Measurements from ENCODE around the gene ZNF436.
"Not testable (repeated sequence)": the region's sequence is repeated elsewhere in the genome, so short reads cannot be mapped to it uniquely, and the experiment has no call there.

The ZNF436 gene

DNA sequence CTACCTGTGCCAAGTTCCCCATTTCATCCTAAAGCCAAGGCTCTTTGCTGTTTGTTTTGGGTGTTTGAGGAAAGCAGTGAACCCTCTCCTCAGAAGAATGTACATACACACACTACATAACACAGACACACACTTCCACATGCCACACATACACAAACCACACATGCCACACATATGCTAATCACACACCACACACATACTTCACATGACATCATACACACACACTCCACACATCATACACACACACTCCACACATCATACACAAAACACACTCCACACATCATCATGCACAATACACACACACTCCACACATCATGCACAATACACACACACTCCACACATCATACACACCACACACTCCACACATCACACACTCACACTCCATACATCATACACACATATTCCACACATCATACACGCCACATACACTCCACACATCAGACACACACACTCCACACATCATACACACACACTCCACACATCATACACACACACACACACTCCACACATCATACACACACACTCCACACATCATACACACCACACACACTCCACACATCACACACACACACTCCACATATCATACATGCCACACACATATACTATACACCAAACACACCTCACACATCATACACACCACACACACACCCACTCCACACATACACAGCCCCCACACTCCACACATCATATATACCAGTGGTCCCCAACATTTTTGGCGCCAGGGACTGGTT is 22.7 kb upstream of the ZNF436 start:
- no peak for DNase-seq (ENCODE audit: low spot score)

DNA sequence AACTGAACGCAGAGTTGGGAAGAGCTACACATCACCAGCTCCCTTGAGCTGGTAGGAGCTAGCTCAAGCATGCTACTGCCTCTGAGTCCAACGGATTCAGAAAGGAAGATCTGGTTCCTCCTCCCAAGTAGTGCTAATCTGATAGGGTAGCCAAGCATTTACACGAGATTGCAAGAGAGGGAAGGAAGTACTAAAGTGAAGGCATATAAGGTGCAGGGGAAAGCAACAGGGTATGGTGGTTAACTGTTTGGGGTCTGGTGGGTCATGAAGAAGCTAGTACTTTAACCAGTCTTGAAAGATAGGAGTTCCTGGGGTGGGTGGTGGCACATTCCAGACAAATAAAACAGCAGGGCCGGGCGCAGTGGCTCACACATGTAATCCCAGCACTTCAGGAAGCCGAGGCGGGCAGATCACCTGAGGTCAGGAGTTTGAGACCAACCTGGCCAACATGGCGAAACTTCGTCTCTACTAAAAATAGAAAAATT is 20.2 kb upstream of the ZNF436 start:
- no peak for DNase-seq (ENCODE audit: low spot score)

DNA sequence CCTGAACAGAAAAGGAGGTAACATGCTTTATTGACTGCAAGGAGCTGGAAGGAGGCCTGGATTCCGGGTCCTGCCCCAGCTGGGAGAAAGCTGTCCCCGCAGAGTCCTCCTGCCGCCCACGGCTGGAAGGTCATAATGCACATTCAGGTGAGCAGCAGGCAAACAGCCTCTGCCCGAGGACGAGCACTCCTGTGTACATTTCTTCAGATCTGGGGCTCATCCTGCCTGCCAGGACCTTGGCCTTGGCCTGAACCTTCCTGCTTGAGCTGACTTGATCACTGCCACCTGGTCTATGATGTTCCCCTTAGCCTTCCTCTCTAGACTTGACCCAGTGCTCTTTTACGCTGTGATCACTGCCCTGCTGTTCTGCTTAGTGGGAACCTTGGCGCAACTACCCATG is 17.9 kb upstream of the ZNF436 start:
- DNase-seq (ENCODE audit: low spot score), result no peak

DNA sequence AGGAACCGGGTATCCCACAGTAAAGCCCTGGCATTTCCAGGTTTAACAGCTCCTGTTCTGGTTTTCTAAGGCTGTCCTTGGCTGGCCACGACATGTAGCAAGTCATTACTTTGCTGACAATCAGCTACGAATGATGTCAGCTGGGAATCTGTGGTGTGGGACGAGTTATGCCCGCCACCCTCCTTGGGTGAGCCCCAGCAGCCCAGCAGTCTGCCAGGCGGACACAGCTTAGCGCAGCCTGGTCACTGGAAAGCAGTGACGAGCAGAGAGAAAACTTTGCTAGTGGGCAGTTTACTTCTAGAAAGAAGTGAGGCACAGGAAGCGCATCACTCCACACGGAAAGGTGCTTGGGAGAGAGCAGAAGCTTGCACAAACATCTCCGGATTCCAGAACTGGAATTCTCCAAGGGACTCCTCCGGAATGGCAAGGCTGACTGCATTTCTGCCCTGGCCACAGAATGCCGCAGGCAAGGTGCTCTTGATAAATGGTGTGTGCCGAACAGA is 15.5 kb upstream of the ZNF436 start:
- no peak for DNase-seq (ENCODE audit: low spot score)

DNA sequence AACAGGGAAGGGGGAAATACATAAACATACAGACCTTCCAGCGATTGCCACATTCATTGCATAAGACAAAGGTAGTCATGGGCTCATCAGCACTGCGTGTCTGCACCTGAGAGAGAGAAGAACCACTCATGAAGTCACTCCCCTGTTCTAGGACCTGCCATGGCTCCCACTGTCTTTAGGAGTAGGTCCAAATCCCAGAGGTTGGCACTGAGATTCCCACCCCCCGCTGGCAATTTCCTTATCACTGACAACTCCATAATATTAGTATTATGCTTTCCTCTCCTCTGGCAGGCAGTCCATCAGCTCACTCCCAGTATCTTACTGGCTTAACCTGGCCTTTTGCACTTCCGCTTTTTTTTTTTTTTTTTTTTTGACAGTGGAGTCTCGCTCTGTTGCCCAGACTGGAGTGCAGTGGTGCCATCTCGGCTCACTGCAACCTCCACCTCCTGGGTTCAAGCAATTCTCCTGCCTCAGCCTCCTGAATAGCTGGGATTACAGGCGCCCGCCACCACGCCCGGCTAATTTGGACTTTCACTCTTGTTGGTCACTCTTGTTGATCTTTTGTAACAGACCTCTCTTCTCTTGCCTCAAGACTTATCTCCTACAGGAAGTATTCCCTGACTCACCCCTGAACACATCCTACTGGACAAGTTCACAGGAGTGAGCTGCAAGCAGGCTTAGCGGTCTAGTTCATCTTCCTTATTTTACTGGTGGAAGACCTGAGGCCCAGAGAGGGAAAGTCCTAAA is 14.8 kb upstream of the ZNF436 start:
- peak; percentile 58 for DNase-seq (ENCODE audit: low spot score)

DNA sequence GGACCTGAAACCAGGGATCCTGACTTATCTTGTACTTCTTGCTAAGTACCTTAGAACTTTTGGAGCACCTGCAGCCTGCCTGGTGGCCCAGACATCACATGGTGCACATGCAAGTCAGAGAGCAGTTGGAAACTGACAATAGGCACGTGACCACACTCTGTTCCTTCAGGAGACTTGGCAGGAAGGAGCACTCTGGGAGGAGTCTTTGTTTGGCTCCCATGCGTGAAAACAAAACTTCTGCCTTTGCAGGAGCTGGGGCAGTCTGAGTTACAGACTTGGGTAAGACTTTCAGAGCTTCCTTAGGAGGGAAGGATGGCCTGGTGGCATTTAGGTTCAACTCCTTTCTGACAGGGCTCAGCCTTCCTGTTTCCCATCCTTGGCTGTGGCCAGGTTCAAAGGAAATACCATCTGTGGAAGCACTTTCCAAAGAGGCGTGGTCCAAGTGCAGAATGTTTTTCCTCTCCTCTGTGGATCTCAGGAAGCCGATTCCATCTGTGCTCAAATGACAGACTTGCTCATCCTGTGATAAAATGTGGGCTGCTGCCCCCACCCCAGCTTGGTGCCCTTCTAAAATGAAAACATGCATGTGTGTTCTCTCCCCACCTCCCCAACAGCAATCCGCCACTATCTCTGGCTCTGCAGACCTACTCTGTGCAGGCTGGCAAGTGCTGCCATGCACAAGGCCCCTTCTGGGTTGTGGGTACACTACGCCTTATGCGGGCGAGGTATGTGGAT is 14.1 kb upstream of the ZNF436 start:
- no peak for DNase-seq (ENCODE audit: low spot score)

DNA sequence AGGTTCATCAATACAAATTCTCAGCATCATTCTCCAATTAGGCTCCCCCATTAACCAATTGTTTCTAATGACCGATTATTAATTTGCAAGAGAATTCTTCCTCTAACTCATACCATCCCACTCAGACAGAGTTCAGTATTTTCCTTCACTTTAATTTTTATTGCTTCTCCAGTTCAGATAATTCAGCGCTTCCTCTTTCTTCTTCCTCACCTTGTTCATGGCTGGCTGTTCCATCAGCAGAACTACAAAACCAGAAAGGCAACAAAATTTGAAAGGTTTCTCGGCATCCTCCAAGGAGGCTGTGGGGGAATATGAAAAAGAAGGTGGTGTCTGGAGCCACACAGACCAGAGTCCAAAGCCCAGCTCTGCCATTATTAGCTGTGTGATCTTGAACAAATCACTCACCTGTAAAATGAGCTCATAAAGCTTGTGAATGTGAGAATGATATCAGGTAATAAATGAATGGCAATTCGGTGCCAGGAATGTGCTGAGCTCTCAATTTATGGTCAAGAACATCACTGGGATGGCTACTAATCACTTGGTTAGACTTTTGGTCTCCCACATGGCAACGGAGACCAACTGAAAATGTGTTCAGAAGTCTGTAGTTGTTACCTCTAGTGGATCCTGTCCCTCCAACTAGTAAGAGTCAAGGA is 11.7 kb upstream of the ZNF436 start:
- DNase-seq (ENCODE audit: low spot score), result no peak

DNA sequence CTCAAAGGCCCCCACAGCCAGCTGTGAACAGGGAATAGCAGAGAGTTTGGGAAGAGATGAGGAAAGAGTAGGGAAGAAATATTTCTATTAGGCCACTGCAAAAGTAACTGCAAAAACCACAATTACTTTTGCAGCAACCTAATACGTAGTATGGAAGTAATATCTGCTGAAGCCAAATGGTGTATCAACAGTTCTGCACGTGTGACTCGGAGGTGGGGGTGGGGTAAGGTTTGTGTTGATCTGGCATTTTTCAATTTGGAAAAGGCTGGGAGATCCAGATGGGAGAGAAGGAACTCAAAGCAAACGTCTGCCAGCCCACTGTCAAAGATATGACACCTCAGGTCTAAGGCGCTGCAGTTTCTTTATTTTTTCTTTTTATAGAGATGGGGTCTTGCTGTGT is 11.1 kb upstream of the ZNF436 start:
- no peak for DNase-seq (ENCODE audit: low spot score)

DNA sequence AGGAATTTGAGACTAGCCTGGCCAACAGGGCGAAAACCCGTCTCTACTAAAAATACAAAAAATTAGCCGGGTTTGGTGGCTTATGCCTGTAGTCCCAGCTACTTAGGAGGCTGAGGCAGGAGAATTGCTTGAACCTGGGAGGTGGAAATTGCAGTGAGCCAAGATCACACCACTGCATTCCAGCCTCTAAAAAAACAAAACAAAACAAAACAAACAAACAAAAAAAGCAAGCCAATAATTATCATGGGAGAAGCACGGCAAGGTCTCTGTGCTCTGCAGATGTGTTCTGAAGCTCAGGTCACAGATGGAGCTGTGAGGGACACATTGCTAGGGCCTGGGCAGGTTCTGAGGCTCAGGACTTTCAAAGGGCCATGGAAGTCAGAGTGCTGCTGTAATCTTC is 10.6 kb upstream of the ZNF436 start:
- not testable (repeated sequence) for DNase-seq (ENCODE audit: low spot score)

DNA sequence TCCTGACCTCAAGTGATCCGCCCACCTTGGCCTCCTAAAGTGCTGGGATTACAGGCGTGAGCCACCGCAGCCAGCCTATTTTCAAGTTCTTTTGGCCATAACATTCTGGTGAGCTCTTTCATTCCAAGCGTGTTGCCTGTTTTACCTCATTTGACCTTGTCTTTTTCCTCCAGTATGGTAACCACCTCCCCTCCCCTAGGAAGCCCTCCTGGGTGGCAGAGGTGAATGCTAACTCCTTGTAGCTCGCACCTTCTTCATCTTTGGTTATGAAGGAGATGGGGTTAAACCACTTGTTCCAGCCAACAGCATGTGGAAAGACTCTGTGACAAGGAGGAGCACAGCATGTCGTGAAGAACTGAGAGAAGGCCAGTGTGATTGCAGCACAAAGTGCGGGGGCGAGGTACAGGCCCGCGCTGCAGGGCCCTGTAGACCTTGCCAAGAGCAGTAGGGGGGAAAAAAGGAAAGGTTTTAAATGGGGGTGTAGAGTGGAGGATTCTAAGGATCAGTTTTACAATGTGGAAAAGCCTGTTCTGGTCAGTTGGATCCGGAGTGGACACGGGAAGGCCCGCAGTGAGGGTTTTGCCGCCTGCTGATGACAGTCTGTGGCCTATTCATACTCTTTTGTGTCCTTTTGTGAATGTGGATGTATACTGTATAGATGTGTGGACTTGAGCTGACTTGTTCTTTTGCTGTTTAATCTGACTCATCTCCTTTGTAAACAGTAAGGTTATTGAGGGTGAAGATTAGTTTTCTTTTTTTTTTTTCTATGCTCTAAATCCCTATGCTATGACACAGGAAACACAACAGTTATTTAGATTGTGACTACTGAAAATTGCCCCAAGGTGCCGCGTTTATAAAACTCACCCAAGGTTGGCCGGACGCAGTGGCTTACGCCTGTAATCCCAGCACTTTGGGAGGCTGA is 7.5 kb upstream of the ZNF436 start:
- peak; percentile 74 for DNase-seq (ENCODE audit: low spot score)

DNA sequence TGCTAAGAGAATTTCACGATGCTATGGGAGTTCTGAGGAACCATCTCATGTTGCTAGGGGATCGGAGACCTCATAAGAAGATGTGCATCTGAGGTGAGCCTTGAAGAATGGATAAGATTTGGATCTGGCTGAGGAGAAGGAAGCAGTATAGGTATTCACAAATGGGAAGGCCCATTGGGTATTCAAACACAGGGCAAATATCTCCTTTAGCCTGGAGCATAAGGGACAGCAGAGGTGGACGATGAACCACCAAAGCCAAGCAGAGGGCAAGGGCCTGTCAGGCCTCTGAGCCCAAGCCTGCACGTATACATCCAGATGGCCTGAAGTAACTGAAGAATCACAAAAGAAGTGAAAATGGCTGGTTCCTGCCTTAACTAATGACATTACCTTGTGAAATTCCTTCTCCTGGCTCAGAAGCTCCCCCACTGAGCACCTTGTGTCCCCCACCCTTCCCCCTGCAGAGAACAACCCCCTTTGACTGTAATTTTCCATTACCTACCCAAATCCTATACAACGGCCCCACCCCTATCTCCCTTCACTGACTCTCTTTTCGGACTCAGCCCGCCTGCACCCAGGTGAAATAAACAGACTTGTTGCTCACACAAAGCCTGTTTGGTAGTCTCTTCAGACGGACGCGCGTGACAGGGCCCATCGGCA is 4.6 kb upstream of the ZNF436 start:
- not testable (repeated sequence) for DNase-seq (ENCODE audit: low spot score)

DNA sequence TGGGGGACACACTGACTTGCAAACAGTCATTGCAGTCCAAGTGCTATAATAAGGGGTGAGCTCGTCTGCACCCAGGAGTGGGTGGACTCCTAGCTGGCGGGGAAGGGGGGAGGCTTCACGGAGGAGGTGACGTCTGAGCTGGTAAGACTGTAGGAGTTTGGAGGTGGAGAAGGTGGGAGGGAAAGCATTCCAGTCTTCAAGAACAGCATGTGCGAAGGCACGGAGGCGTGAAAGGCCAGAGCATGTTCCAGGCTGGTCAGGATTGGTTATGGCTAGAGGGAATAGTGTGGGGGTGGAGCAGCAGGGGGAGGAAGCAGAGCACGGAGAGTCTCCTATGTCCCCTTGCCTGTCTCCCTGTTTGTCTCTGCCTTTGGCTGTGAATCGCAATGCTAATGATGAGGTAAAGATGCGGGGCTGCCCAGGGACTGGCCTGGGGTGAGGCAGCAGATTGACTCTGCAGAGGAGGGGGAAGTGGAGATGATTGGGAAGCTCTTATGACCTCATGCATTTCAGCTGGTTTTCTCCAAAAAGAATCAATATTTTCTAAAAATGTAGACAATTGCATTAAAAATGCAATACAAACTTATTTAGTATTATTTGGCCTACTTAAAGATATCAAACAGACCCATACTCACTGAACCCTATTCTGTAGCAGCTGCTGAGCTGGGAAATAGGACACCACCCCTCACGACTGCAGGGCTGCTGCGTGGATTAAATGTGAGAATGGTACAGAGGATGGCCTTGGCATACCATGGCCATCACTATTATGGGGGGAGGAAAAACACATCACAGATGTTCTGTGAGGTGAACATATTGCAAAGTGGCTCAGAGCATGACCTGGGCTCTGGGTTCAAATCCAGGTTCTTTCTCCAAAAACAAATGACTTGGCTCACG is 2.6 kb upstream of the ZNF436 start:
- no peak for DNase-seq (ENCODE audit: low spot score)

DNA sequence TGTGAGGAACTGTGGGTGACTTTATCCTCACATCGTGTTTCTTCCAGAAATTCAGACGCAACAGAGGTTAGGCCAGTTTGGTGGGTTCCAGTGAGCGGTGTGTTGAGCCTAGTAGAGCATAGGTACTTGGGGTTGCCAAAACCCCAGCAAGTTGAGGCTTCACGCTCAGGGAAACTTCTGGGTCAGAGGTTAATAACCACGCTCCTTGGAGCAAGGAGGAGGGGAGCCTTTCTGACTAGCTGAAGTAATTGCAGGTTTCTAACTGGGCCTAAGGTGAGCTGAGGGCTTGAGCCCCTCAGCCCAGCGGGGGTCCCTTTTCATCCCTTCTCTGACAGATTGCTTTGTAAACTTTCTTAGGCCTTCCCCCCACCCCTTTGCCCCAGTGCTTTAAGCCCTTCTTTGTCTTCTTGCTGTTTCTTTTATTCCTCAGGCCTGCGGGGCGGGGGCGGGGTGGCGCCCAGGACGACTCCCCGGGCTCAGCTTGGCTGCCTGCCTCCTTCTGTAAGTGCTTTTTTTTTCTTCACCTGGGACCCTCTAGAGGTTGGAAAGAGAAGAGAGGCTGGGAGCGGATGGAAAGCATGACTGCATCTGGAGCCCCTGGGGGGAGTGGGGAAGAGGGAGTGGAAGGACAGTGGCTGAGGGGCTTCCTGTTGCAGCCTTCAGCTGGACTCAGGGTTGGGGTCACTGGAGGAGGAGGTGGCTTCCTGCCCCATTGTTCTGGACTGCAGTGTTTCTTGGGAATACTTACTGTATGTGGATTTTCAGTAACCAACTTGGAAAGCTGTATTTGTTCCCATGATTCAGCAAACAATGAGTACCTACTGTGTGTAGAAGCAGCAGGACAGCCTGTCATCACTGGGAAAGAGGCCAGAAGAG is 1.3 kb upstream of the ZNF436 start:
- DNase-seq (ENCODE audit: low spot score), result no peak

DNA sequence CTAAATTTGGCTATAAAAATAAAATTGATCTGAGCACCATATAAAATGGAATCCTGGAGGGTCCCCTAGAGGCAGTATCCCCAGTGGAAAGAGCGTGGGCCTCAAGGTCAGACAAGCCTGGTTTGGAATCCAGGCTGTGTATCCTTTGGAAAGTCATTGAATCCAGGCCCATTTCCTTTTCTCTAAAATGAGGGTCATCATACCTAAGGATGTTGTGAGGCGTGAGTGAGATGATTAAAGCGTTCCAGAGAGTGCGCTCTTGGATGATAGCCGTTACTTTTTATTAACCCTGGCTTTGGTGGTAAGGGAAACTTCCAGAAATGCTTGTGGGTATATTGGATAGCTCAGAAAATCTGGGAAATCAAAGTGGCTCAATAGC is 683 bp upstream of the ZNF436 start:
- no peak for DNase-seq (ENCODE audit: low spot score)

DNA sequence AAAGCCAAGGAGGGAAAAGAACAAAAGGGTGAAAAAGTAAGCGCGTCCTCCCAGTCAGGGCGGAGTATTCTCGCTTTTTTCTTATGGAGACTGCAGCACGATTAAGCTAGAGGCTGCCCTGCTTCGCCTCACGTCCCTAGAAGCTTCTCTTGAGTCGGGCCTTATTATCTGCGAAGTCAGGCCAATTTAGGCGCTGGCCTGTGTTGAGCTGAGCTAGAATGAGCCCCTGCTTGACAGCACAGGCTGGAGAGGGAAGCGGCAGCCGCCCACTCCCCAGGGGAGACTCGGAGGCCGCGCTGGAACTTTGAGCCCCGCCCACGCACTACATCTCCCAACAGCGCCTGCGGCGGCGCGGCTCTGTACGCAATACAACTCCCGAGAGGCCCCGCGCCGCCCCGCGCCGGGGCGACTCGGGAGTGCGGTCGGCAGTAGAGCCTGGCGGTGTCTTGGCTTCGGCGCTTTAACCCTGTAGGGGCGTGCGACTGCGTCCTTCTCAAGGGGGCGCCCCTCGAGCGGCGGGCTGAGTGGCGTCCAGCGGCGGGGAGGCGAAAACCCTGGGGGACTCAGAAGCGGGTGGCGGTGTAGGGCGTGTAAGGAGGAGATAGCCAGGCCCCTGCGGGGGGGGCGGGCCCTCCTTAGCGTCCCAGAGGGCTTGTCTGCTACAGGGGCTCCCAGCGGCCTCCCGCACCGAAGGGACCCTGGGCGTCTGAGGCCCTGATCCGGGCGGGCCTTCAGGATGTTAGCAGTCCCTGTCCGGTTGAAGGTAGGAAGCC is 888 bp downstream of the ZNF436 start:
- DNase-seq (ENCODE audit: low spot score), result peak; percentile 88

DNA sequence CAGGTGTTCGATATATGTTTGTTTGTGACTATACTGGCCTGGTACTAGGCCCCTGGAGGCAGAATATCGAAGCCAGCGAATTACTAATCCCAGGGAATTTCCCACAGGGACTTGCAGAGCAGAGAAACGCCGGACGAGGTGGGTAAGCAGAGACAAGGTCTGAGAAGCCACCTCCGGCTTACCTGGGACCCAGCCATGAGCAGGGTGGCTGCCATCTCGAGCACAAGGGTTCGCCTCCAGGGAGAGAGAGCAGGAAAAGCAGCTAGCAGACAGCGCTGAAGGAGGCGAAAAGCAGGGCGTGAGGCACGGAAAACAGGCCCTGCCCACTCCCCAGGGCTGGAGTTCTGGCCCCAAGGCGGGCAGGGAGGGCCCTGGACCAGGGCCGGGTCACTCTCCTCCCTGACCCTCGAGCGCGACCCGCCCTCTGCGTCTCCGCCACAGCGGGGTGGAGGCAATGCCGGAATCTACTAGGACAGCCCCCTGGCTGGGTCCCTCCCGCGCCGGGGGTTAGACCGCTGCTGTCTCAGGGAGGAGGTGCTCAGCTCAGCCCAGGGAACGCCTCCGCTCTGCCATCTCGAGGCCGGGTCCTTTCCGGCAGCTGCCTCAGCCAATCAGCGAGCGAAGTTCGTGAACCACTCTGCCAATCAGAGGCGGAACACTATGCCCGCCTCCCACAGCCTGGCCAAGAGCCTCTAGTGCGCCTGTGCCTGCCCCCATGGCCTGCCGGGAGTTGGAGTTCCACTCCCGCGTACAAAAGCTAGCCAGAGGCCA is 1.7 kb downstream of the ZNF436 start:
- peak; percentile 99 for DNase-seq (ENCODE audit: low spot score)

DNA sequence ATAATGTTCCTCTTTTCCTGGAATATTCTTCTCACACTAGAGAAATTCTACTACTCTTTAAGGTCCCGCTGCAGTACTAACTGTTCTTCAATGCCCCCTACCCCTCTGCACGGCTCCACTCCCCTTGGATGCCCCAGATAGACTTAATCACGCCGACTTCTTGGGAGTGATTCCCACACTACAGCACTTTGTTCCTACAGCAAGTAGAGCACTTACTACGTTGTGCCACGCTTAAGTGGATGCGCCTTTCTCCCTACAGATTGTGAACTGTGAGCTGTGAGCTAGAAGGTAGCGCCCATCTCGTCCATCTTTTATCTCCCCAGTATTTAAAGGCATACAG is 2.2 kb downstream of the ZNF436 start:
- DNase-seq (ENCODE audit: low spot score), result no peak
